Fibroblast of mammary gland (primary cell): ENCODE results near the gene FGGY.

Experiments used
- DNase-seq: peaks from one replicate; pipeline ENCODE4 v3.0.0-alpha.2; 2010; ENCODE audit warnings: low read depth
- H3K4me3 ChIP-seq: 2 replicates; pipeline ENCODE4 v1.5.1; 2011; ENCODE audit warnings: low read depth, mild to moderate bottlenecking, low read length, moderate library complexity; ENCODE audit not compliant: control insufficient read depth
- TF ChIP-seq, protein P1 (sequence below): conservative IDR thresholded peaks from 2 replicates; pipeline ENCODE4 v1.5.1; 2011; ENCODE audit warnings: low read depth, low read length, inconsistent platforms; ENCODE audit not compliant: control insufficient read depth, insufficient read depth

The FGGY gene

DNA sequence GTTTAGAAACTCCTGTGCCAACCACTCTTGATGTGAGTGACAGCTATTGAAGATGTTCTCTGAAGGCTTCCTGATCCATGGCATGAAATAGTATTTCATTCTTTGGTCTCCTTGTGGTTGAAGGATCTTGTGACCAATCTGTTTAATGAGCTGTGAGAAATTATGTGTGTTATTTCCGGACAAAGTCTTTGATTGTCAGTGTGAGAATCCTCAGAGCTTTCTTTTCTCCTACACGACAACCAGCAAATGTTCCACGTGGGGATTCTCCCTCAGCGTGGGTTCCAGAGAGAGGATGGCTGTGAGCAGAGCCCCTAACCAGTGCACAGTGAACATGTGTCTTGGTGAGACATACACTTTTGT lies 472.8 kb downstream of the FGGY start:
- no peak for DNase-seq
- TF ChIP-seq, protein P1, sequence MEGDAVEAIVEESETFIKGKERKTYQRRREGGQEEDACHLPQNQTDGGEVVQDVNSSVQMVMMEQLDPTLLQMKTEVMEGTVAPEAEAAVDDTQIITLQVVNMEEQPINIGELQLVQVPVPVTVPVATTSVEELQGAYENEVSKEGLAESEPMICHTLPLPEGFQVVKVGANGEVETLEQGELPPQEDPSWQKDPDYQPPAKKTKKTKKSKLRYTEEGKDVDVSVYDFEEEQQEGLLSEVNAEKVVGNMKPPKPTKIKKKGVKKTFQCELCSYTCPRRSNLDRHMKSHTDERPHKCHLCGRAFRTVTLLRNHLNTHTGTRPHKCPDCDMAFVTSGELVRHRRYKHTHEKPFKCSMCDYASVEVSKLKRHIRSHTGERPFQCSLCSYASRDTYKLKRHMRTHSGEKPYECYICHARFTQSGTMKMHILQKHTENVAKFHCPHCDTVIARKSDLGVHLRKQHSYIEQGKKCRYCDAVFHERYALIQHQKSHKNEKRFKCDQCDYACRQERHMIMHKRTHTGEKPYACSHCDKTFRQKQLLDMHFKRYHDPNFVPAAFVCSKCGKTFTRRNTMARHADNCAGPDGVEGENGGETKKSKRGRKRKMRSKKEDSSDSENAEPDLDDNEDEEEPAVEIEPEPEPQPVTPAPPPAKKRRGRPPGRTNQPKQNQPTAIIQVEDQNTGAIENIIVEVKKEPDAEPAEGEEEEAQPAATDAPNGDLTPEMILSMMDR, result no peak
- H3K4me3 ChIP-seq, result no peak overlapping the region

DNA sequence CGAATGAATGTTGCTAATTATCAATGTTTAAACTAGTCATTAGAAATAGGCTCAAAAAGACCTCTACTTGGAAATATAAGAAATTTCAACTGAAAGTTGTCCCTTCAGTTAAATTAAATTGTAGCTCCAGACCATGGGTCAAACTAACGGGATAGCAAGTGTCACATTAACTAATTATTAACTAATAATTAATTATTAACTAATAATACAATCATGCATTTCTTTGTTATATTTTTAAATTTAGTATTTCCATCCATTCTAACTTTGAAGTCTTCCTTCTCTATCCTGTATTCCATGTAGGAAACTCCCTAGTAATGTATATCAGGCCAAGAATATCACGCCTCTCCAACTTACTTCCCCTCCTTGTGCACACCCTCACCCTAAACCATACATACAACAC lies 474.5 kb downstream of the FGGY start:
- TF ChIP-seq, protein P1, result no peak
- H3K4me3 ChIP-seq, result no peak overlapping the region
- no peak for DNase-seq

DNA sequence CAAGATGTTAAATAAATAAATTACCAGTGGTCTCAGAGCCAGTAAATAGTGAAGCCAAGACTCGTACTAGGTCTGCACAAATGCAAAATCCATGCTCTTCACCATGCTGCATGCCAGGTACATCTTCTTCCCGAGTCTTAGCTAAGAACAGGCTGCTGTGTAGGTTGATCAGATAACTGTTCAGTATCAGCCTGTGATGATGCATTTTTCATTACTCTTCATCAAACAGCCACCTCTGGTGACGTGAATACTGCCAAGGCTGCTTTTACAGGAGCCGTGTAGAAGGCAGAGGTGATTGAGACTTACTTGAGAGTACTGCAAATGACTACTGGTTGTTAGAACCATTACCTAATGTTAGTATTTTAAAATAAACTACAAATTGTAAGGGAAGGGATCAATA lies 478.6 kb downstream of the FGGY start:
- TF ChIP-seq, protein P1, result no peak
- no peak for DNase-seq
- no peak overlapping the region for H3K4me3 ChIP-seq

DNA sequence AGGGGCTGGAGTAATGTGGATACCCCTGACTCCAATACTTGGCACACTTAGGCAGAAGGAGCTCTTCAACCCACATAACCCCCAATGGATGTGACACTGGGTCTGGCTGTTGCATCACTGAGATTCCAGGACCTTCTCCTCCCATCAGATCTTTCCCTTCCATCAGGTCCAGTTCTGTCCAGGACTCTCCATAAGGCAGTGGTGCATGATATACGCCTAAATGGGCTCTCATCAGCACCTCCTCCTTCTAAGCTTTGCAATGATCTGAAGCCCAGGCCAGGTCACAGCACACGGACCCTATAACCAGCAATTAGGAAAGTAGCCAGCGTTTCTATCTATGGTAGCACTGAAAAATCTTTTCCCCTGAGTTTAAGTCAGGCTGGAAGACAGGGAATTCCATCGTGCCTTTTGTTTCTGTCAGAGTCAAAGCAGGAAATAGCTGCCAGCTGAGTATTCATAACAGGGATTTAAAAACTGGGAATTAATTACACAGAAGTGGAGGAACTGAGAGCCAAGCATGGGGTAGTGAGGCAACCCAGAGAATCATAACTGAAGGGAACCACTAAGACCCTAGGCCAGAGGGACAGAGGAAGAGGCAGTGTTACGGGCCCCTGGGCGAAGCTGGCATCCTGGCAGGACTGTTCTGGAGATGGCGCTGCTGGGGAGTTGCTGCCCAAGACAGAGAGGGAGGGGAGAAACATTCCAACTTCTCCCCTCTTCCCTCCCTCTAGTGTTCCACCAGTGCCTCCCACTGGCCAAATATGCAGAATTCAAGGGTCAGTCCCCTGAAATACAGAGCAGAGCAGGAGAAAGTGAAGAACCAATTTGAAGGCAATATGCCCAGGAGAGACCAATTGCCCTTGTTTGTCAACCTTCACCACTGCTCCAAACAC lies 480.3 kb downstream of the FGGY start:
- TF ChIP-seq, protein P1, result no peak
- no peak for DNase-seq
- no peak overlapping the region for H3K4me3 ChIP-seq

DNA sequence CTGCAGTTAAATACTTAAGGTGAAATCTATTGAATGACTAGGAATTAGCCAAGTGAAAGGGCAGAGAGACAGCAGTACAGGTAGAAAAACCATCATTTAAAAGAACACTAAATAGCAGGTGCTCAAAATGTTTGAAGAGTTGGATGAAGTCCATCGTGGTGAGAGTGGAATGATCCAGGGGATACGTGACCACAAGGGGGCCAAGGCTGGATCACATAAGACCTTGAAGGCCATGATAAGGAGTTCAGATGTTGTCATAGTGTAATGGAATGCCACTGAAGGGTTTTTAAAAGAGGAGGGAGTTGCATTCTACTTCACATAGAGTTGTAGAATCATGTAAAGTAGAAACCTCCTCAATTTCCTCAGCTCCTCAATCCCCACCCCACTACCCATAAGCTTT lies 483.1 kb downstream of the FGGY start:
- H3K4me3 ChIP-seq, result no peak overlapping the region
- TF ChIP-seq, protein P1, result peak; percentile 12
- DNase-seq, result no peak

DNA sequence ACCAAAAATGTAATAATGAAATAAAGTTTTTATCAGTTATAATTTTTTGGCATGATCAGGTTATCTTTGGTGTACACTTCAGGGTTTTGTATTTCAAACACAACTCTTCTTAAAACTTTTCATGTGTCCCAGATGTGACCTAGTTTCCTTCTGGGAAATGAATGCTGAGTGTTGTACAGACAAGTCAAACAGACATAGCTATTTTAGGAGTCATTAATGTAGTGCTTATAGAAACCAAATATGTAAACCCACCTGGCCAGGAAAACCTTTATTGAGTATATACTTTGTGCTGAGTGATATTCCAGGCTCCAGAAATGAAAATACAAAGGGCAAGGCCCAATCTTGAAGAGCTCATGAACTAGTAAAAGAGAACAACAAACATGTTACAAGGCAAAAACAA lies 491.9 kb downstream of the FGGY start:
- no peak overlapping the region for H3K4me3 ChIP-seq
- no peak for DNase-seq
- TF ChIP-seq, protein P1, result no peak
